ENCODE results near the gene DENND4A. TPM values are rescaled to one million over a fixed set of nuclear protein-coding genes. Genes with fewer than 3 reads are reported as not detected.

Gene DENND4A
- total and polyA plus RNA-seq, 3 donors from 2014 or later = 16.5 to 65.7 (median 63.4) TPM

DNA sequence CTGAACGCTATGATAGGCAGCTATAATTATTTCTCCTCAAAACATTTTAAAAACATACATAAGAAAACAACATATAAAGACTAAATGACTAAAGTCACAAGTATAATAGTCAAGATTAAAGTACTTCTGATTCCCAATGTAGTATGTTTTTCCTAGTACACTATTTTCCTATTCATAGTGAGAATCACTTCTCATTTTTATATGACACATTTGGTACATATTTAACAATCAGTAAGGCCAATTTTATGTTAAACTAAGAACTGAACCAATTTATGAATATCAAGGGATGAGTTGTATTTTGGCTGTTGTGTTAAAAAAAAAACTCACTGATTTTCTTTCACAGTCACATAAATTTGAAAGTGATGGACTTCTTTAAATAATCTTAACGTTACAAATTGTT is 79.7 kb downstream of the DENND4A start:
- Histone ChIP-seq H3K9me3 (no peaks in the 10 kb centered on the region), H3K36me3 (ENCODE audit: low read depth, missing control alignments) (no peaks in the 10 kb centered on the region), H3K27me3 (no peaks in the 10 kb centered on the region), H3K27ac (no peak overlapping the region), H3K4me3 (no peak overlapping the region), H3K4me1 (no peaks in the 10 kb centered on the region)
- no peak for TF ChIP-seq POLR2A (IDR thresholded peaks at IDR 0.05)
- TF ChIP-seq, protein P1, sequence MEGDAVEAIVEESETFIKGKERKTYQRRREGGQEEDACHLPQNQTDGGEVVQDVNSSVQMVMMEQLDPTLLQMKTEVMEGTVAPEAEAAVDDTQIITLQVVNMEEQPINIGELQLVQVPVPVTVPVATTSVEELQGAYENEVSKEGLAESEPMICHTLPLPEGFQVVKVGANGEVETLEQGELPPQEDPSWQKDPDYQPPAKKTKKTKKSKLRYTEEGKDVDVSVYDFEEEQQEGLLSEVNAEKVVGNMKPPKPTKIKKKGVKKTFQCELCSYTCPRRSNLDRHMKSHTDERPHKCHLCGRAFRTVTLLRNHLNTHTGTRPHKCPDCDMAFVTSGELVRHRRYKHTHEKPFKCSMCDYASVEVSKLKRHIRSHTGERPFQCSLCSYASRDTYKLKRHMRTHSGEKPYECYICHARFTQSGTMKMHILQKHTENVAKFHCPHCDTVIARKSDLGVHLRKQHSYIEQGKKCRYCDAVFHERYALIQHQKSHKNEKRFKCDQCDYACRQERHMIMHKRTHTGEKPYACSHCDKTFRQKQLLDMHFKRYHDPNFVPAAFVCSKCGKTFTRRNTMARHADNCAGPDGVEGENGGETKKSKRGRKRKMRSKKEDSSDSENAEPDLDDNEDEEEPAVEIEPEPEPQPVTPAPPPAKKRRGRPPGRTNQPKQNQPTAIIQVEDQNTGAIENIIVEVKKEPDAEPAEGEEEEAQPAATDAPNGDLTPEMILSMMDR (IDR thresholded peaks at IDR 0.05) = no peak
- WGBS, 2 donors = 91 to 92% methylated on average over 2 of the region's 2 CpGs
- DNase-seq = no peak
- intact Hi-C loops (cut with DNase I; ENCODE audit: low total_unique reads) = no loop called here

DNA sequence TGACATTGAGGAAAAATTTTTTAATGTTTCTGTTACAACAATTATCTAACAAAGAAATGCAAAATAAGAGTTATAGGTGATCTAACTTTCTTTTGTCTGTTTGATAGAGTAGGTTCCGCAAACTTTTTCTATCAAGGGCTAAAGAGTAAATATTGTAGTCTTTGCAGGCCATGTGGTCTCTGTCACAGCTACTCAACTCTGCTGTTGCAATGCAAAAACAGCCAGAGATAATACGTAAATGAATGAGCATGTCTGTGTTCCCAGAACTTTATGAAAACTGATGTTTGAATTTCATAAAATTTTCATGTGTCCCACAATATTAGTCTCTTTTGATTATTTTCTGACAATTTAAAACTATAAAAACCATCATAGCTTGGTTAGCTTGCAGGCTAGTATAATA is 97.0 kb downstream of the DENND4A start:
- Histone ChIP-seq H3K4me1 (no peaks in the 10 kb centered on the region), H3K4me3 (no peak overlapping the region), H3K36me3 (ENCODE audit: low read depth, missing control alignments) (no peaks in the 10 kb centered on the region), H3K27me3 (no peaks in the 10 kb centered on the region), H3K9me3 (no peaks in the 10 kb centered on the region), H3K27ac (no peak overlapping the region)
- intact Hi-C loops (cut with DNase I; ENCODE audit: low total_unique reads) = no loop called here
- WGBS, 2 donors = 88% methylated on average over 2 of the region's 2 CpGs
- TF ChIP-seq, protein P1 (IDR thresholded peaks at IDR 0.05) = no peak
- no peak for TF ChIP-seq POLR2A (IDR thresholded peaks at IDR 0.05)
- no peak for DNase-seq

DNA sequence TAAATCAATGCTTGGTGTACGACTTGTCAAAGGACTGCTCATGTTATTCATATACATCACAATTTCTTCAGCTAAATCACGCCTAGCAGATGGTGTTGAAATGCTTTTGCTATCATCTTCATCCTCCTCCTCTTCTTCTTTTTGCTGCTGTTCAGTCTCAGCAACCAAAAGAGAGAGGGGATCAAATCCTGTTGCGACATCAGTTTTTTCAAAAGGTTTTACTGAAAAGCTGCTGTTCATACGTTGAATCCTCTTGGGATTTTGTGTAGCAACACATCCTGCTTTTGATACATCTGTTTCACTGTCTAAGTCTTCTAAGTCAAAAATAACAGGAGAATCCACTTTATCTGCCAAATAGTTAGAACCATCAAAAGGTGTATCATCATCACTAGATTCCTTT is 101.3 kb downstream of the DENND4A start:
- TF ChIP-seq, protein P1 (IDR thresholded peaks at IDR 0.05) = no peak
- TF ChIP-seq POLR2A (IDR thresholded peaks at IDR 0.05) = no peak
- Histone ChIP-seq H3K27ac (no peak overlapping the region), H3K27me3 (no peaks in the 10 kb centered on the region), H3K4me1 (no peaks in the 10 kb centered on the region), H3K9me3 (no peaks in the 10 kb centered on the region), H3K4me3 (no peak overlapping the region), H3K36me3 (ENCODE audit: low read depth, missing control alignments) (no peaks in the 10 kb centered on the region)
- WGBS, 2 donors = 91 to 94% methylated on average over 4 of the region's 4 CpGs
- DNase-seq = no peak
- intact Hi-C loops (cut with DNase I; ENCODE audit: low total_unique reads) = no loop called here

DNA sequence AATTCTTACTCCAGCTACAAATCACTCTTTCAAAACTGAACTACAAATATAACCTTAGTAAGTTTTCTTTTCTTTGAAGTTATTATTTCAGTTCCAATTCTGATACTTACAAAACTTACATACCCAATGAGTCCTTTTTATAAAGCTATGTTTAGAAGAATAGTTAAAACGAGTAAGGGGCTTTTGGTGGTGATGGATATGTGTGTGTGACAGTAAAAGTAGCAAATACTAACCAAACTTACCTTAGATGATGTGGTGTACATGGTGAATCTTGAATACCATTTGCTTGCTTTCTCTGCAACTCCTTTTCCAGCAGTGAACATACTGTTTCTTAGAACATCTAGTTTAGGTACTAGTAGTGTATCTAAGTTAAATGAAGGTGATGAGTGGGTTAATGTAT is 101.9 kb downstream of the DENND4A start:
- WGBS, 2 donors = 93 to 98% methylated on average over 1 of the region's 1 CpG
- intact Hi-C loops (cut with DNase I; ENCODE audit: low total_unique reads) = no loop called here
- Histone ChIP-seq H3K4me1 (no peaks in the 10 kb centered on the region), H3K27ac (no peak overlapping the region), H3K36me3 (ENCODE audit: low read depth, missing control alignments) (no peaks in the 10 kb centered on the region), H3K4me3 (no peak overlapping the region), H3K27me3 (no peaks in the 10 kb centered on the region), H3K9me3 (no peaks in the 10 kb centered on the region)
- DNase-seq = no peak
- TF ChIP-seq POLR2A (IDR thresholded peaks at IDR 0.05) = no peak
- TF ChIP-seq, protein P1 (IDR thresholded peaks at IDR 0.05) = no peak

DNA sequence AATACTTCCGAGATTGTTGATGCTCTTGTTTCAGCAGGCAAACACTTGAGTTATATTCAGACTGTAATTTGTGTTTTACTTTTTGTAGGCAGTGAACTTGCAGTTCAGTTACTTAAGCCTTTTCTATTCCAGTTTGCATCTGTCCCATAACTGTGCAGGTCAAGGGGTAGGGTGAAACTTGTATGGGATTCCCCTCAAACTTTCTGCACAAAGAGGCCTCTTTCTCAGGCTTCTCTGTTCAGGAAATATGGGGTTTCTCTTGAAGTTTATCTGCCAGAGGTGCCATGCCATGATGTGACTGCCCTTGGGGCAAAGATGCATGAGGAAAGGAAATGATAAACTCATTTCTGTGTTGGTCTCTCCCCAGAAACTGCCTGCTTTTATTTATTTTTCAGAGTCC is 103.6 kb downstream of the DENND4A start:
- intact Hi-C loops (cut with DNase I; ENCODE audit: low total_unique reads) = no loop called here
- WGBS, 2 donors = 92 to 95% methylated on average over 1 of the region's 1 CpG

More for the DNA sequence above, 103.6 kb downstream of the DENND4A start:
- Histone ChIP-seq H3K9me3 (no peaks in the 10 kb centered on the region), H3K27me3 (no peaks in the 10 kb centered on the region), H3K4me3 (no peak overlapping the region), H3K36me3 (ENCODE audit: low read depth, missing control alignments) (no peaks in the 10 kb centered on the region), H3K27ac (no peak overlapping the region), H3K4me1 (no peaks in the 10 kb centered on the region)
- DNase-seq = no peak
- TF ChIP-seq, protein P1 (IDR thresholded peaks at IDR 0.05) = no peak
- no peak for TF ChIP-seq POLR2A (IDR thresholded peaks at IDR 0.05)
